NCI-H2227 treated with DMSO at 0.1 percent for 48 hours (cell line): Measurements from ENCODE around the gene ATF6B.
"Not testable (repeated sequence)": the region's sequence is repeated elsewhere in the genome, so short reads cannot be mapped to it uniquely, and the experiment has no call there.

Source experiments
- DNase-seq: peaks from one replicate; lab custom pipeline; 2025; lab: John Stamatoyannopoulos, UW

Gene ATF6B

GRCh38 chr6:32154514-32155161, 26.6 kb upstream of the ATF6B start:
- peak; percentile 41 for DNase-seq

GRCh38 chr6:32153564-32154513, 25.8 kb upstream of the ATF6B start, which contains the start of gene PPT2:
PPT2 (plus strand) TSS chr6:32154141; CDS start chr6:32154595, 454 bp downstream.
- peak; percentile 91 for DNase-seq

GRCh38 chr6:32152769-32153563, 24.9 kb upstream of the ATF6B start:
- peak; percentile 48 for DNase-seq

DNA sequence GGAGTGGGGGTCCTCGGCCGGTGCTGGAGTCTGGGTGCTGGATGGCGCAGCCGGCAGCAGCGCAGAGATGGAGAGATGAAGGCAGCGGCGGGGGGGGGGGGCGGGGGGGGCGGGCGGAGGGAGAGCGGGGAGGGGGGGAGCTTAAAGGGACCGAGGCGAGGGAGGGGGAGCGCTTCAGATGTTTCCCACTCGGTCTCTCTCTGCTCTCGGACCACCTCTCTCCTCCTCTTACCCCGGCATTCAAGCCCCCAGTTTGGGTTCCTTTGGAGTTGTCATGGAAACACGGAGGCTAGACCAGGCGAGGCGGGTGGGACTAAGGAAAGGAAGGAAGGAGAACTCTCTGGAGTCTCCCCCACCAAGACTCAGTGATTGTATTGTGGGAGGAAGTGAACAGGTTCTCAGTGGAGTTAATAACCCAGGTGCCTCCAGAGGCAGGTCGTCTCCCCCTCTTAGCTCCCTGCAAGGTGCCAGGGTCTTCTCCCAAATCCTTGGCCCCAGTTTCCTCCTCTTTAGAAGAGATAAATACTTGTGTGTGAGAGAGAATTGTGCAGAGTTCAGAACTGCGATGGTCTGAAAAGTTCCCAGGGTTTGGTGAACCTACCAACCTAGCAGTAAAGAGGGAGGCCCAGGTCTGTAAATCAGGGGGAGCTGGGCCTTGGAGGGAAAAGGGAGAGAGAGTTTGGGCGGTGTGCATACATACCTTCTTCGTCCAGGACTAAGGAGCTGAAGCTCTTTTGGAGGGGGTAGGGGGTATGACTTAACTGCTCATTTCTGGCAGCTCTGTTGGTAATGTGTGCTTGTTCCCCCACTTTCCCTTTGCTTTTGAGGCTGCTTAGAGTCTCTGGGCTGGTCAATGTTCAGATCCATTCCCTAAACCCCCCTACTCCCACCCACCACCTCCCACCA, 24.1 kb upstream of the ATF6B start, which contains the start of gene PRRT1:
PRRT1 (minus strand) TSS at position 77 of the 906 bp plus-strand sequence. CDS start 112 bp downstream, outside the sequence.
- no peak for DNase-seq

DNA sequence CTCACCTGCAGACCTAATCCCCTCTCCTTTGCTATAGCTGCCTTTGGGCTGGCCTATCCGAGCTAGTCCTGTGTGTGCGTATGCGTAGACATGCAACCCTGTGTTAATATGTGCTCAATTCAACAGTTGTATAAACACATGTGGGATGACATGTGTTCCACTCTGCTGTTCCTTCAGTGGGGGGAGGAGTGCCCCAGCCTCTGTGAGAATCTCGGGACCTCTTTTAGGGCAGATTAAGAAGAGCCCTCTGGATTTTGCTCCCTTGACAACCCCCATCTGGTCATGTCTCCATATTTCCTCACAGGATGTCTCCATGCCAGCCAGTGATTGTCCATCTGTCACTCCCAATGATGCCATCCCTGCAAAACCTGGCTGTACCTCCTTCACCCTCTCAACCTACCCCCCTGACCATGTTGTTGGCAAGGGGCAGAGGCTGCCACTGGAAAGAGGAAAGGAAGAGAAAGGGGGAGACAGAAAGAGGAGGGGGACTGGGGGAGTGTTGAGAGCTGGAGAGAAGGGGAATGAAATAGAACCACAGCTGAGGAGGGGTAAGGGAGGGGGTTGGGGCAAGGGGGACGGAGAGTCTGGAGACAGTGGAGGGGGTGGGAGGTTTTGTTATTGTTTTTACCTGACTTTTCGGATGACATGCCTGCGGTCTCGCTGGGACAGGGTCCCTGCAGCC, 23.3 kb upstream of the ATF6B start:
- DNase-seq = no peak

- no peak for DNase-seq
Observed at GRCh38 chr6:32149932-32150870, 22.2 kb upstream of the ATF6B start.

GRCh38 chr6:32149092-32149755, 21.2 kb upstream of the ATF6B start:
- no peak for DNase-seq

GRCh38 chr6:32148289-32149091, 20.4 kb upstream of the ATF6B start:
- no peak for DNase-seq

DNA sequence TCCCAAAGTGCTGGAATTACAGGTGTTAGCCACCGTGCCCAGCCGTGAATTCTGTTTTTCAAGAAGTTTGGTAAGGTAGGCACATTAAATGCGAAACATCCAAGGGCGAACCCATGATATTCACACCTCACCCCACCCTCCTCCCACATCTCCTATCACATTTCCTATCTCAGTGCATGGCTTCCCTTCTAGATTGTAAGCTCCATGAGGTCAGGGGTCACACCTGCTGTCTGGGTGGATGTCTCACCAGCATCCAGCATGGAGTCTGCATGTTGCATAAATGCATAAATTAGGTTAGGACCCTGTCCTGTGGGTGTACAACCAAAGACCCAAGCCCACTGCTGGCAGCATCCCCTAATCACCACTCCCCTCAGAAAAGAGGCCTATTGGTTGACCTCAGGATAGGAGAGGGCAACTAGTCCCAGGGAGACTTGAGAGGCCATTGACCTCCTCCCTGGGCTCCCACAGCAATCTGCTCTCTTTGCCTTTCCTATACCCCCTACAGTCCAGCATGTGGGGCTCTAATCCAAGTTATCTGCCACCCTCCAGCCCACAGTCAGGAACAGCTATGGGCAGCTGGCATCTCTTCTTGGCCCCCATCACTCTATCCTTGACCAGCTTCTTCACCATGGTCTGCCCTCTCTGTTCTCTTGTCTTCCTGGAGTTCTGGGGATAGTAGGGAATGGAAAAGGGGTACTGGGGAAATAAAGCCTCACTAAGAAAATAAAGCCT, 19.5 kb upstream of the ATF6B start:
- no peak for DNase-seq

- DNase-seq = no peak
Observed at GRCh38 chr6:32146687-32147086, 18.6 kb upstream of the ATF6B start.

GRCh38 chr6:32146287-32146686, 18.2 kb upstream of the ATF6B start:
- no peak for DNase-seq

DNA sequence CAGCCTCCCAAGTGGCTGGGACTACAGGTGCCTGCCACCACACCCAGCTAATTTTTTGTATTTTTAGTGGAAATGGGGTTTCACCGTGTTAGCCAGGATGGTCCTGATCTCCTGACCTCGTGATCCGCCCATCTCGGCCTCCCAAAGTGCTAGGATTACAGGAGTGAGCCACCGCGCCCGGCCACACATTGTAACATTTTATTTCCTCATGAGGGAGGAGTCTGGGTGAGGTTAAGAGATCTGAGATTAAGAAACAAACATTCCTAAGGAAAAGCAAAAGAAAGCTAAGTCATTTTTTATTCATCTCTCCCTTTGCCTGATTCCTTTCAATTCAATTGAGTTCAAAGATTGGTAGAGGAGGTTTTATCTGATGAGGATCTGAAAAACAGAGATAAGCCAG, 16.2 kb upstream of the ATF6B start:
- not testable (repeated sequence) for DNase-seq

GRCh38 chr6:32140420-32141046, 12.5 kb upstream of the ATF6B start:
- DNase-seq = no peak

- DNase-seq = no peak
Observed at GRCh38 chr6:32139590-32139989, 11.5 kb upstream of the ATF6B start.

DNA sequence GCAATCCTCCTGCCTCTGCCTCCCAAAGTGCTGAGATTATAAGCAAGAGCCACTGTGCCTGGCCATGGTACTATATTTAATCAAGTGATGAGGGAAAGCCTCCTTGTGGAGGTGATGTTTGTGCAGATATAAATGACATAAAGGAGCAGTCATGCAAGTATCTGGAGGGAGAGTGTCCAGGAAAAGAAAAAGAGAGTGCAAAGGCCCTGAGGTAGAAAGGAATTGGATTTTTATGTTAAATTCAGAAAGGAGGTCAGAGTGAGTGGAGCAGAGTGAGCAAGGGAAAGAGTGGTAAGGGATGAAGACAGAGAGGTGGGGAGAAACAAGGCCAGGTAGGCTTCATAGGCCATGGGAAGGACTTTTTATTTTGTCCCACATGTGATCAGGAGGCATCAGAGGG, 9.4 kb upstream of the ATF6B start:
- DNase-seq = no peak

- no peak for DNase-seq
Observed at GRCh38 chr6:32133786-32134185, 5.7 kb upstream of the ATF6B start.

DNA sequence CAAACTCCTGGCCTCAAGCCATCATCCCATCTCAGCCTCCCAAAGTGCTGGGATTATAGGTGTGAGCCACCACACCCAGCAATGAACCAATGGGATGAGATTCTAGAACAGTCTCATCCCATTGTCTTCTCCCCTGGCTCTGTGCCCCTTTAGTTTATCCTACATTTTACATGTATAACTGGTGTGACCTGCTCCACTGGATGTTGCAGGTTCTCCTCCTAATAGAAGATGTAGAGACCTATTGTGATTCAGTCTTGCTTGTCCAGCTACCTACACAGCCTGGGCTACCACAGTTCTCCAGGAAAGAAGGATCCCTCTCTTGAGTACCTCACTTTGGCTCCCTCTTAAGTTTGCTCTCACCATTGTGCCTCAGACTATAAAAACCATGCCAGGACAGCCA, 4.1 kb upstream of the ATF6B start:
- no peak for DNase-seq
